Keratinocyte (primary cell): ENCODE measurements around the gene FLT3LG. TPM values are rescaled to one million over a fixed set of nuclear protein-coding genes. Genes with fewer than 3 reads are reported as not detected.
A peak's percentile ranks its signal among the peaks of the same experiment; 100 is the strongest.

Experiments
- DNase-seq: peaks from one replicate; pipeline ENCODE4 v3.0.0-alpha.2; 2011; ENCODE audit warnings: low read depth, missing footprints, low spot score
- FAIRE-seq: peaks from 2 replicates; lab custom pipeline; 2011; peaks lifted over from hg19 to GRCh38; lab: Jason Lieb, UNC
- H2AFZ ChIP-seq: 2 replicates; pipeline ENCODE4 v1.6.0; 2012; ENCODE audit warnings: low read length, control low read depth, inconsistent platforms; ENCODE audit not compliant: control insufficient read depth
- H3K27ac ChIP-seq: 2 replicates; pipeline ENCODE4 v1.5.1; 2011; ENCODE audit warnings: low read length; ENCODE audit not compliant: control insufficient read depth, insufficient read depth
- H3K27me3 ChIP-seq: 3 replicates; pipeline ENCODE4 v1.6.0; 2011; ENCODE audit warnings: low read length; ENCODE audit not compliant: control insufficient read depth, insufficient read depth; ENCODE audit errors: extremely low read depth
- H3K36me3 ChIP-seq, 2 experiments: 2 replicates in 1 of 2; 3 replicates in 1 of 2; pipeline ENCODE4 v1.5.1; 2011; ENCODE audit warnings: low read length in 2 of 2, mild to moderate bottlenecking in 1 of 2; ENCODE audit not compliant: control insufficient read depth in 2 of 2, insufficient read depth in 2 of 2; ENCODE audit errors: extremely low read depth in 1 of 2
- H3K4me1 ChIP-seq: 3 replicates; pipeline ENCODE4 v1.5.1; 2011; ENCODE audit warnings: low read length; ENCODE audit not compliant: control insufficient read depth, insufficient read depth; ENCODE audit errors: extremely low read depth
- H3K4me2 ChIP-seq: 3 replicates; pipeline ENCODE4 v1.6.0; 2011; ENCODE audit warnings: low read depth, low read length; ENCODE audit not compliant: control insufficient read depth, insufficient read depth; ENCODE audit errors: extremely low read depth
- H3K4me3 ChIP-seq, 3 experiments: fragments of 200-600 bp in 1 of 3; sonication (generic) in 1 of 3; 2 replicates in 2 of 3; 3 replicates in 1 of 3; pipeline ENCODE4 v1.5.1; 2011 to 2016; ENCODE audit warnings: low read length in 3 of 3, mild to moderate bottlenecking in 3 of 3, control low read depth in 2 of 3, inconsistent platforms in 1 of 3, low read depth in 1 of 3, mixed read lengths in 1 of 3, mixed run types in 1 of 3, moderate library complexity in 1 of 3; ENCODE audit not compliant: control insufficient read depth in 2 of 3, insufficient read depth in 2 of 3; ENCODE audit errors: extremely low read depth in 1 of 3
- H3K79me2 ChIP-seq: 2 replicates; pipeline ENCODE4 v1.6.0; 2012; ENCODE audit warnings: low read length; ENCODE audit not compliant: control insufficient read depth, insufficient read depth
- H3K9ac ChIP-seq: 3 replicates; pipeline ENCODE4 v1.6.0; 2011; ENCODE audit warnings: low read length; ENCODE audit not compliant: control insufficient read depth, insufficient read depth; ENCODE audit errors: extremely low read depth
- H3K9me1 ChIP-seq: 3 replicates; pipeline ENCODE4 v1.6.0; 2011; ENCODE audit warnings: low read length; ENCODE audit not compliant: control insufficient read depth, insufficient read depth; ENCODE audit errors: extremely low read depth
- H3K9me3 ChIP-seq: 2 replicates; pipeline ENCODE4 v1.5.1; 2012; ENCODE audit warnings: low read depth, low read length; ENCODE audit not compliant: control insufficient read depth
- H4K20me1 ChIP-seq: 3 replicates; pipeline ENCODE4 v1.6.0; 2011; ENCODE audit warnings: low read length; ENCODE audit not compliant: control insufficient read depth, insufficient read depth; ENCODE audit errors: extremely low read depth
- EZH2 ChIP-seq: IDR thresholded peaks from one replicate; pipeline ENCODE4 v1.6.1; 2012; ENCODE audit warnings: inconsistent platforms, mild to moderate bottlenecking, low read length, moderate library complexity
- dilution Hi-C: fragments of 300-500 bp; cut with MboI; formaldehyde crosslinking; loops from one replicate; pipeline ENCODE4 v1.7.0; 2020; ENCODE audit warnings: low sequenced_read_pairs; ENCODE audit not compliant: extremely low pct_ligation_motif_present
- polyA plus RNA-seq, 5 experiments: library from polyadenylated mRNA; depleted of rRNA in 3 of 5; stranded (reverse) in 3 of 5; stranded (forward) in 1 of 5; unstranded in 1 of 5; fragments of >200 nt; gene quantifications; 1 replicate in 1 of 5; 2 replicates in 3 of 5; 3 replicates in 1 of 5; pipeline versions ENCODE4 v1.2.1 to v1.2.3, GENCODE V29; 2011 to 2012; ENCODE audit warnings: missing spikeins in 2 of 5, low read depth in 1 of 5, low replicate concordance in 1 of 5
- TF ChIP-seq, protein P1 (sequence below), 3 experiments: IDR thresholded peaks in 1 of 3; conservative IDR thresholded peaks in 1 of 3; optimal IDR thresholded peaks in 1 of 3; 2 replicates in 2 of 3; 3 replicates in 1 of 3; pipeline versions ENCODE3 to v1.5.1; 2011; ENCODE audit warnings: low read length in 3 of 3, mild to moderate bottlenecking in 3 of 3, moderate library complexity in 2 of 3, control low read depth in 1 of 3, inconsistent platforms in 1 of 3; ENCODE audit not compliant: insufficient read depth in 2 of 3; ENCODE audit errors: extremely low read depth in 1 of 3

FLT3LG gene
- polyA plus RNA-seq, 1 donor (not counting 4 experiments of a cell fraction or from before 2014, with no cell fraction given), result 0.80 TPM

- DNase-seq (no peak), FAIRE-seq (no peak)
- Histone ChIP-seq H3K36me3 (no peaks in the 10 kb centered on the region), H3K4me2 (no peak overlapping the region), H3K4me1 (peaks cover 1% of the 10 kb centered on the region), H3K27me3 (peaks cover 97% of the 10 kb centered on the region), H3K79me2 (no peaks in the 10 kb centered on the region), H3K9me3 (no peaks in the 10 kb centered on the region), H4K20me1 (no peaks in the 10 kb centered on the region), H3K4me3 (no peak overlapping the region), H2AFZ (no peak overlapping the region), H3K27ac (no peak overlapping the region), H3K9me1 (no peaks in the 10 kb centered on the region), H3K9ac (no peak overlapping the region)
- dilution Hi-C loops, result no loop called here
- TF ChIP-seq EZH2, result peak; percentile 24
- TF ChIP-seq, protein P1, sequence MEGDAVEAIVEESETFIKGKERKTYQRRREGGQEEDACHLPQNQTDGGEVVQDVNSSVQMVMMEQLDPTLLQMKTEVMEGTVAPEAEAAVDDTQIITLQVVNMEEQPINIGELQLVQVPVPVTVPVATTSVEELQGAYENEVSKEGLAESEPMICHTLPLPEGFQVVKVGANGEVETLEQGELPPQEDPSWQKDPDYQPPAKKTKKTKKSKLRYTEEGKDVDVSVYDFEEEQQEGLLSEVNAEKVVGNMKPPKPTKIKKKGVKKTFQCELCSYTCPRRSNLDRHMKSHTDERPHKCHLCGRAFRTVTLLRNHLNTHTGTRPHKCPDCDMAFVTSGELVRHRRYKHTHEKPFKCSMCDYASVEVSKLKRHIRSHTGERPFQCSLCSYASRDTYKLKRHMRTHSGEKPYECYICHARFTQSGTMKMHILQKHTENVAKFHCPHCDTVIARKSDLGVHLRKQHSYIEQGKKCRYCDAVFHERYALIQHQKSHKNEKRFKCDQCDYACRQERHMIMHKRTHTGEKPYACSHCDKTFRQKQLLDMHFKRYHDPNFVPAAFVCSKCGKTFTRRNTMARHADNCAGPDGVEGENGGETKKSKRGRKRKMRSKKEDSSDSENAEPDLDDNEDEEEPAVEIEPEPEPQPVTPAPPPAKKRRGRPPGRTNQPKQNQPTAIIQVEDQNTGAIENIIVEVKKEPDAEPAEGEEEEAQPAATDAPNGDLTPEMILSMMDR (optimal IDR thresholded peaks at IDR 0.05 in 1 of 3, IDR thresholded peaks at IDR 0.05 in 1 of 3, conservative IDR thresholded peaks at IDR 0.05 in 1 of 3; ENCODE audit: extremely low read depth in 1 of 3, insufficient read depth in 2 of 3, low read length in 3 of 3), result no peak
Observed at GRCh38 chr19:49437231-49437630, 36.8 kb upstream of the FLT3LG start.

- H3K27me3 ChIP-seq, result peaks cover 90% of the 10 kb centered on the region
- H3K9me3 ChIP-seq, result no peaks in the 10 kb centered on the region
- H3K27ac ChIP-seq, result no peak overlapping the region
- H3K9me1 ChIP-seq, result no peaks in the 10 kb centered on the region
- H3K4me1 ChIP-seq, result peaks cover 5% of the 10 kb centered on the region
- H4K20me1 ChIP-seq, result no peaks in the 10 kb centered on the region
- no peak overlapping the region for H2AFZ ChIP-seq
- no peaks in the 10 kb centered on the region for H3K79me2 ChIP-seq
- dilution Hi-C loops, result no loop called here
- DNase-seq (no peak), FAIRE-seq (no peak)
- no peaks in the 10 kb centered on the region for H3K36me3 ChIP-seq
- H3K9ac ChIP-seq, result no peak overlapping the region
- no peak overlapping the region for H3K4me2 ChIP-seq
- no peak overlapping the region for H3K4me3 ChIP-seq
- no peak for TF ChIP-seq EZH2
- TF ChIP-seq, protein P1 (optimal IDR thresholded peaks at IDR 0.05 in 1 of 3, IDR thresholded peaks at IDR 0.05 in 1 of 3, conservative IDR thresholded peaks at IDR 0.05 in 1 of 3; ENCODE audit: extremely low read depth in 1 of 3, insufficient read depth in 2 of 3, low read length in 3 of 3), result no peak
Observed at GRCh38 chr19:49438261-49438660, 35.8 kb upstream of the FLT3LG start.
